ENCODE results near the gene MYO5A. TPM values are rescaled to one million over a fixed set of nuclear protein-coding genes. Genes with fewer than 3 reads are reported as not detected.

MYO5A gene
- total RNA-seq, 1 experiment from 2014 or later: 17.6 TPM

GRCh38 chr15:52278636-52279367 lies 249.9 kb downstream of the MYO5A start:
- no TSS peak for BruUV-seq (replicated peaks)

More at GRCh38 chr15:52278636-52279367, 249.9 kb downstream of the MYO5A start:
- no peak overlapping the region for H3K4me2 ChIP-seq (ENCODE audit: low read length)
- no peaks in the 10 kb centered on the region for H3K27me3 ChIP-seq (ENCODE audit: insufficient read depth, low read length)
- intact Hi-C loops (cut with micrococcal nuclease): no loop called here
- no peaks in the 10 kb centered on the region for H3K9me3 ChIP-seq (ENCODE audit: control insufficient read depth in 1 of 2, insufficient read depth in 1 of 2, low read depth in 1 of 2, low read length in 2 of 2)
- no peak for DNase-seq (ENCODE audit: low read depth, low spot score)
- peaks cover 33 to 36% of the 10 kb centered on the region in 2 experiments; a peak in 3 of 4 replicates for H3K36me3 ChIP-seq (ENCODE audit: control insufficient read depth in 1 of 2, insufficient read depth in 2 of 2, low read length in 2 of 2)
- ChIA-PET CTCF (no interaction called here), RAD21 (ENCODE audit: low non-redundant PET in 1 of 2, low total read pairs in 2 of 2, uncharacterized antibody in 2 of 2, unreplicated experiment in 2 of 2) (no interaction called here), POLR2A (no interaction called here)
- H3K4me3 ChIP-seq (replicated peaks in 1 of 2; ENCODE audit: low read depth in 1 of 2, low read length in 2 of 2): no peak overlapping the region
- no peaks in the 10 kb centered on the region for H3K9me2 ChIP-seq (ENCODE audit: insufficient read depth)
- TF ChIP-seq POLR2AphosphoS5 (IDR thresholded peaks at IDR 0.05; ENCODE audit: low read depth, low read length) (no peak), RAD21 (IDR thresholded peaks at IDR 0.05; ENCODE audit: low read depth) (no peak), ELF1 (IDR thresholded peaks at IDR 0.05; ENCODE audit: borderline replicate concordance, low read depth) (no peak), CEBPB (IDR thresholded peaks at IDR 0.05; ENCODE audit: low read depth) (no peak), POLR2A (IDR thresholded peaks at IDR 0.05; ENCODE audit: borderline replicate concordance, extremely low read depth, insufficient read depth, insufficient read length) (no peak), SP1 (IDR thresholded peaks at IDR 0.05; ENCODE audit: low read depth) (no peak), SIN3A (IDR thresholded peaks at IDR 0.05; ENCODE audit: low read depth) (no peak), ZFX (IDR thresholded peaks at IDR 0.05) (no peak), ZNF274 (IDR thresholded peaks at IDR 0.05; ENCODE audit: low read depth, low read length) (no peak), YY1 (IDR thresholded peaks at IDR 0.05; ENCODE audit: extremely low read depth, insufficient replicate concordance, low read depth, low read length) (no peak), ZBTB33 (IDR thresholded peaks at IDR 0.05; ENCODE audit: extremely low read depth, insufficient replicate concordance, low read length) (no peak)
- no peak overlapping the region for H3K9ac ChIP-seq (ENCODE audit: low read length)
- H2AFZ ChIP-seq (ENCODE audit: low read depth, low read length, poor library complexity, severe bottlenecking): no peak overlapping the region
- H4K20me1 ChIP-seq (ENCODE audit: insufficient read depth): no peaks in the 10 kb centered on the region
- ATAC-seq: no peak
- H3K27ac ChIP-seq (ENCODE audit: low read depth, low read length): no peak overlapping the region
- peaks cover 5% of the 10 kb centered on the region; the same call in 1 of the 2 replicates for H3K79me2 ChIP-seq (ENCODE audit: insufficient read depth, low read length)
- no peaks in the 10 kb centered on the region for H3K4me1 ChIP-seq (ENCODE audit: control insufficient read depth in 1 of 2, insufficient read depth in 2 of 2, low read length in 2 of 2)

Data from HCT116 (cell line).